ENCODE results near the gene IL17B. TPM values are rescaled to one million over a fixed set of nuclear protein-coding genes. Genes with fewer than 3 reads are reported as not detected.

IL17B gene
- total and polyA plus RNA-seq, 2 of the 13 experiments (the other 11 are each of a cell fraction or from before 2014, with no cell fraction given): 0.29 to 2.6 TPM

- in situ Hi-C loops (cut with HindIII; ENCODE audit: extremely low pct_ligation_motif_present, low pct_unique_long_range_greater_than_20kb) (loop anchor here (10.0 kb wide), 1 partner anchor 53 kb away; no protein-coding TSS in a partner anchor), intact Hi-C loops (cut with micrococcal nuclease; ENCODE audit: unreplicated experiment) (no loop called here)
- peak overlapping the region; percentile 87 for H3K4me2 ChIP-seq (ENCODE audit: low read depth, low read length)
- H3K27ac ChIP-seq (ENCODE audit: extremely low read length, insufficient read depth, low read length): peak overlapping the region; percentile 43
- WGBS (ENCODE audit: low lambda C conversion rate): 36% methylated on average over 5 of the region's 8 CpGs
- H4K20me1 ChIP-seq (ENCODE audit: insufficient read depth, low read length): no peaks in the 10 kb centered on the region
- no TSS peak for BruUV-seq (replicated peaks)
- H3K9me3 ChIP-seq (ENCODE audit: low read length): no peaks in the 10 kb centered on the region
- peaks cover 70% of the 10 kb centered on the region for H3K4me1 ChIP-seq (ENCODE audit: insufficient read depth, low read length)
- ChIA-PET CTCF (ENCODE audit: low intra/inter-chr PET ratio, low total read pairs) (interaction anchor here (1.1 to 3.4 kb wide), 5 partner anchors 41 to 183 kb away, joined by 3 to 35 read pairs (median 14); no protein-coding TSS in a partner anchor), POLR2A (interaction anchor here (1.2 kb wide), 1 partner anchor 60 kb away, joined by 3 read pairs; no protein-coding TSS in a partner anchor)
- no peaks in the 10 kb centered on the region for H3K79me2 ChIP-seq (ENCODE audit: insufficient read depth, low read length)
- peak overlapping the region in 1 of 3 experiments; percentile 70; a peak in 3 of 6 replicates for H3K4me3 ChIP-seq (replicated peaks in 1 of 3; ENCODE audit: insufficient read depth in 1 of 3, low read depth in 2 of 3, low read length in 3 of 3)
- ATAC-seq (peak; percentile 11), FAIRE-seq (no peak), DNase-seq (ENCODE audit: low spot score) (no peak)
- peak overlapping the region; percentile 74 for H3K9ac ChIP-seq (ENCODE audit: insufficient read depth, low read depth, low read length)
- no peak overlapping the region for H2AFZ ChIP-seq (ENCODE audit: low read length)
- H3K36me3 ChIP-seq (replicated peaks in 1 of 2; ENCODE audit: control insufficient read depth in 1 of 2, insufficient read depth in 2 of 2, low read length in 2 of 2): no peaks in the 10 kb centered on the region
- H3K27me3 ChIP-seq (ENCODE audit: control insufficient read depth in 1 of 2, insufficient read depth in 2 of 2, low read length in 2 of 2): peaks cover 5% of the 10 kb centered on the region in 2 experiments; a peak in 2 of 5 replicates
- TF ChIP-seq ZKSCAN8 (CRISPR knock-in tag; IDR thresholded peaks at IDR 0.05; ENCODE audit: borderline replicate concordance) (no peak), CENPT (CRISPR knock-in tag; IDR thresholded peaks at IDR 0.05; ENCODE audit: low read depth) (0 out of 2 replicates have a peak, but pooled peaks have one; percentile 6), ZNF33A (CRISPR knock-in tag; IDR thresholded peaks at IDR 0.05; ENCODE audit: borderline replicate concordance) (no peak), ELF4 (CRISPR knock-in tag; IDR thresholded peaks at IDR 0.05; ENCODE audit: borderline replicate concordance) (peak; percentile 32; the same call in 1 of the 2 replicates), MXI1 (IDR thresholded peaks at IDR 0.05; ENCODE audit: borderline replicate concordance, low read depth, low read length) (no peak), ZKSCAN1 (IDR thresholded peaks at IDR 0.05; ENCODE audit: low read length) (no peak), ZNF17 (CRISPR knock-in tag; IDR thresholded peaks at IDR 0.05) (no peak), SP2 (CRISPR knock-in tag; IDR thresholded peaks at IDR 0.05) (0 out of 2 replicates have a peak, but pooled peaks have one; percentile 22), CENPBD1 (CRISPR knock-in tag; IDR thresholded peaks at IDR 0.05; ENCODE audit: borderline replicate concordance, low read depth) (no peak), ZNF710 (CRISPR knock-in tag; IDR thresholded peaks at IDR 0.05; ENCODE audit: borderline replicate concordance) (0 out of 2 replicates have a peak, but pooled peaks have one; percentile 29), SIX4 (CRISPR knock-in tag; IDR thresholded peaks at IDR 0.05) (no peak), ZNF597 (CRISPR knock-in tag; IDR thresholded peaks at IDR 0.05) (no peak), KDM5B (CRISPR knock-in tag; IDR thresholded peaks at IDR 0.05; ENCODE audit: borderline replicate concordance) (0 out of 2 replicates have a peak, but pooled peaks have one; percentile 43), RCOR2 (CRISPR knock-in tag; IDR thresholded peaks at IDR 0.05) (no peak)
- TF ChIP-seq, protein P1, sequence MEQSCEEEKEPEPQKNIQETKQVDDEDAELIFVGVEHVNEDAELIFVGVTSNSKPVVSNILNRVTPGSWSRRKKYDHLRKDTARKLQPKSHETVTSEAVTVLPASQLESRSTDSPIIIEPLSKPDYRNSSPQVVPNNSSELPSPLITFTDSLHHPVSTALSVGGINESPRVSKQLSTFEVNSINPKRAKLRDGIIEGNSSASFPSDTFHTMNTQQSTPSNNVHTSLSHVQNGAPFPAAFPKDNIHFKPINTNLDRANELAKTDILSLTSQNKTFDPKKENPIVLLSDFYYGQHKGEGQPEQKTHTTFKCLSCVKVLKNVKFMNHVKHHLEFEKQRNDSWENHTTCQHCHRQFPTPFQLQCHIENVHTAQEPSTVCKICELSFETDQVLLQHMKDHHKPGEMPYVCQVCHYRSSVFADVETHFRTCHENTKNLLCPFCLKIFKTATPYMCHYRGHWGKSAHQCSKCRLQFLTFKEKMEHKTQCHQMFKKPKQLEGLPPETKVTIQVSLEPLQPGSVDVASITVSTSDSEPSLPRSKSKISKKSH (CRISPR knock-in tag; IDR thresholded peaks at IDR 0.05; ENCODE audit: borderline replicate concordance): 0 out of 2 replicates have a peak, but pooled peaks have one; percentile 20
- TF ChIP-seq, protein P2, sequence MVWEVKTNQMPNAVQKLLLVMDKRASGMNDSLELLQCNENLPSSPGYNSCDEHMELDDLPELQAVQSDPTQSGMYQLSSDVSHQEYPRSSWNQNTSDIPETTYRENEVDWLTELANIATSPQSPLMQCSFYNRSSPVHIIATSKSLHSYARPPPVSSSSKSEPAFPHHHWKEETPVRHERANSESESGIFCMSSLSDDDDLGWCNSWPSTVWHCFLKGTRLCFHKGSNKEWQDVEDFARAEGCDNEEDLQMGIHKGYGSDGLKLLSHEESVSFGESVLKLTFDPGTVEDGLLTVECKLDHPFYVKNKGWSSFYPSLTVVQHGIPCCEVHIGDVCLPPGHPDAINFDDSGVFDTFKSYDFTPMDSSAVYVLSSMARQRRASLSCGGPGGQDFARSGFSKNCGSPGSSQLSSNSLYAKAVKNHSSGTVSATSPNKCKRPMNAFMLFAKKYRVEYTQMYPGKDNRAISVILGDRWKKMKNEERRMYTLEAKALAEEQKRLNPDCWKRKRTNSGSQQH (CRISPR knock-in tag; IDR thresholded peaks at IDR 0.05; ENCODE audit: low read depth): no peak
These were observed 2.3 kb upstream of the IL17B start for GRCh38 chr5:149381261-149381985.
